GM20431 (cell line): ENCODE measurements around the gene GJD2.

Experiments
- in situ Hi-C: fragments of 300-500 bp; cut with MseI, MboI; formaldehyde crosslinking; loops from one replicate; pipeline ENCODE4 v1.15.0; 2020; ENCODE audit warnings: low sequenced_read_pairs; ENCODE audit not compliant: unreplicated experiment

GJD2 gene

DNA sequence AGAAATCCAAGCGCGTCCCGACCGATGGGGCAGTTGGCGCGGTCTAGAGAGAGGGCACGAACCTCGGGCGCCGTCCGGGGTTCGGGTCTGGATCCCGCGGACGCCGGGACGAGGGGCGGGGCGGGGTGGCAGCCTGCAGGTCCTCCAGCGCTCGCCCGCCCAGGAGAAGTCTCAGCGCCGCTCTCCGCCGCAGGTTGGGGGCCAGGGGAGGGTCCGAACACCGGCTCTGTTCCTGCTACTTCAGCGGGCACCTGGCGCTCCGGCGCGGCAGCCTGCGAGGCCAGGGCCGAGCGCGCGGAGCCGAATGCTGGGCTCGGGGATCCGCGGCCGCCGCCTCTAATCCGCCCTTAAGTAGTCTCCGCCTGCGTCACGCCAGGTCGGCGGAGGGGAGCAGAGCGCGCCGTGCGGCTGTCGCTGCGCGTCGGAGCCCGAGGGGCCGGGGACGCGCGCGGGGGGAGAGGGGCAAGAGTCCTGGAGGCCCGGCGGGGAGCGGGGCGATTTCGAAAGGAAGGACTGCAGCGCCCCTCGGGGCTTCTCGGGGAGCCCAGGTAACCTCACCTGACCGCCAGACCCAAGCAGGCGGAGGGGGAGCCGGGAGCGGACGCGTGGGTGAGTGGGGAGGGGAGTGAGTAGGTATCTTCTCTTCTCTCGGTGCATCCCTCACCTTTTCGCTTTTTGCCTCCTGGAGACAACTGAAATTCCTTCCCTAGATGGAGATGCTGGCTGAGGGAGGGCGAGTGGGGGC is at the start of gene GJD2:
TSS of gene GJD2 (minus strand) at position 325 of the 745 bp plus-strand sequence. CDS start 510 bp downstream, outside the sequence.
- in situ Hi-C loops, result no loop called here

DNA sequence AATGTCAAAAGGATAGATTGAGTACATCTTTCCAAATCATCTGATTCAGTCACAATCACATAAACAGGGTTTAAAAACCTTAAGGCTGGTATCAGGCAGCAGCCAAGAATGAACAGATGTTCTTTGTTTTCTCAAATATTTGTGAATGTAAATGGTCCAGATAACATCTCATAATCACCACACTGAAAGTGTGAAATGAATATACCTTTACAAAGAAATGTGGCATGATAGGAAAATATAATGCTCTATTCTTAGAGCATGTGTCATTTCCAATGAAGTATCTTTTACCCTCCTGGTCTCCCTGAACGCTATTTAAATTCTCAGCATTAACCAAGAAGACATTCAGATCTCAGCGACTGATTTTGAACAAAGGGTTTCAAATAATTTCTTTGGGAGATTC is 49.3 kb upstream of the GJD2 start:
- in situ Hi-C loops, result no loop called here

DNA sequence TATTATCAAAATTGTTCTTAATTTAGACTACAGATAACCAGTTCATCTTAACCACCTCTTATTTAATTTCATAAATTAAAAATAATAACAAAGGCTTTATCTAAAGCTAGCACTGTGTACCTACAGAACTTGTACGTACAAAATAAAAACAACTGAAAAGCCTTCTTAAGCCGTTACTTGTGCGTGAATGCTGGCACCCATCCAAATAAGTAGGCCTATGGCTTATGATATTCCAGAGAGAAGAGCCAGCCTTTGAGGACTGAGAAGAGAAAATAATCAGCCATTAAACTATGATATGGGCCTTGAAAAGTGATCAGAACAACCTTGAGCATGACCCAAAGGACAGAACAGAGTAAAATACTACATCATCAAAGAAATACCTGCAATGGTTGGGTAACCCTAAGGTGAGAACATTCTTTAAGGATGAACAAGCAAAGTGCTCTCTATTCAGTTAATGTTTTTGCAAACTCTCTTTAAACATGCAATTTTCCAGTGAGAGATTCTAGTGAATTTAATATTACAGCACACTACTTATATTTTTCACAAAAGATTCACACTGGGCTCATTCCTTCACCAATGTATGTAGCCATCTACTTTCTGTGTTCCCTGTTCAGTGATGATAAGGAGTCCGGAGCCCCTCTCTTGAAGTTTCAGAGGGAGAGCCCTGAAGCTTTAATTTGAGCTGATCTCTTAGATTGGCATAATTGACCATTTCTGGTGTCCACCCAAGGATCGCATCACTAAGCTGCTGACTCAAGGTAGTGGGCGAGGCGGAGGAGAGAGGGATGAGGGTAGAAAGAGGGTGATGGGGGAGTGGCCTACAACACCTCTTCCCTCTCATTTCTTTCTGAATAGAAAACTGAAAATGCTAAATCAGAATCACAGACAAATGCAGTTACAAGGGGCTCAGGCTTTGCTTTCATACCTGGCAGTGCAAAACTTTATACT is 48.3 kb upstream of the GJD2 start:
- in situ Hi-C loops, result no loop called here

DNA sequence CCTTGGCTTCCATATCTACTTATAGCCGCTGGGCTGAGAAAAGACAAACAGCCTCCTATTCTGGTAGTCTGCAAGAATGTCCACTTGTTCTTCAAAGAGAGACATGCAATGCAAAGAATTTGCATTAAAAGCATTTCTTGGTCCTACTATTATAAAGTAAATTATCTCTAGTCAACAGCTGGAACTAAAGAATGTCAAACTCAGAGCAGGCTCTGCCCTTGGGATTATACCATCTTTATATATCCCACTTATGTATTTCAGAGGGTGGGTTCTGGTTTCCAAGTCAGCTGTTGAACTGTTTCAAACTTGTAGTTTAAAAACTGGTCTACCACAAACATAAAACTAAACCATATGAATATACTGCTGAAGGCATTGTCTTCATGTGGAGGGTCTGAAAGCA is 47.6 kb upstream of the GJD2 start:
- in situ Hi-C loops, result no loop called here

DNA sequence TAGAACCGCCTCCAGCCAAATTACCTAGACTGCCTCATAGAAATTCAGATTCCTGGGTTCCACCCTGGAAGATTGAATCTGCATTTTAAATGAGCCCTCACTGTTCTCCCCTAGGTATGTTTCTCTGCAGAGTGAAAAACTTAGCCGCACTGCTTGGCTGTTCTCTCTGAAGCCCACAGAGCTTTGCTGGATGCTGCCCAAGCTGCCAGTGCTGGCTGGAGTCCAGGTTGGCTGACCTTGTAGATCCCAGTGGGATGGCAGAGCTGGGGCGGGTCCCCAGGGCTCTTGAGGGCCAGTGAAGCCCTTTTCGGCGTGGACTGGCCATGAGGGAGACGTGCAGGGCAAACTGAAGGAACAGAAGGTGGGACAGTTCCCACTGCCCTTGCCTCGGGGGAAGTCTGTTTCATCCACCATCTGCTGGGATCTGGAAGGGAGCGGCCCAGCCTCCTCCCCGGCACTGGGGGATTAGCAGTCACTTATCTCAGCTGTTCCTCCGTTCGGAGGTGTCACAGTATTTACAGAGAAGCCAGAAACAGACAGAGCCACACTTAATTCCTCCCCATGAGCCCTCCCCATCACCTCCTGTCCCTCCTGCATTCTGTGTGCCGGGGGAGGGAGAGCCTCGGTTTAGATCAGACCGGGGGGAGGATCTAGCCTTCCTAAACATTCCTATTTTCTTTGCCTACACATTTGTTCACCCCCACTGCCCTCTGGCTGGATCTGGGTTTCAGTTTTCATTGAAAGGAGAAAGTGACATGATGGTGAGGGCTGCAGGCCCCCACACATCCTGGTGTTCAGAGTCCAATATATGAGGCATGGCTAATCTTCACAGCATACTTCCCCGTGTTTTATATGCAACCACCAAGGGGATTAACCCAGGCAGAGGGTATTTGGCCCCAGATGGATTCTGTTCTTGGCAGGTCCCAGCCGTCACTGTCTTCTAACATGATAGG is 44.6 kb upstream of the GJD2 start:
- in situ Hi-C loops, result no loop called here

DNA sequence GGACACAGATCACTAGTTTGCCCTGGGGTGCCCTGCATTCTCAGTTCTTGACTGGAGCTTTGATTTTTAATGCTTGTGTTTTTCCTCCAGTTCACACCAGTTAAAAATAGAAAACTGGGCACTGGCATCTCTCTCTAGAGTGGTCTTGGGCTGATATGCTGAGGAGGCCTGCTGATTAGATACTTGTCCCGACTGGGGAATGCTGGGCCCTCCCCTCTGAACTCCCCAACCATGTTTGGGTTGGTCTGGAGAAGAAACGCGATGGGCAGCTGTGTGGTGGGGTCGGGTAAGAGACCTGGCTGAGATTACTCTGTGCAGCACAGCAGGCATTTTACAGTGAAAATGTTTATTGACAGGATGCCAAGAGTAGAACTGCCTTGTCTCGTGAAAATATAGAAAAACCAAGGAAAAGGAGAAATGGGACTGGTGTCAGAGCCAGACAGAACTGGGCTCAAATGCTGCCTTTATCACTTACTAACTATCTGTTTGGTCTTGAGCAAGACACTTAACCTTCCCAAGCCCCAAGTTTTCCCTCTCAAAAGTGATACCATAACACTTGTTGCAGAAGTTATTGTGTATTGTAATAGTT is 42.1 kb upstream of the GJD2 start:
- in situ Hi-C loops, result no loop called here

DNA sequence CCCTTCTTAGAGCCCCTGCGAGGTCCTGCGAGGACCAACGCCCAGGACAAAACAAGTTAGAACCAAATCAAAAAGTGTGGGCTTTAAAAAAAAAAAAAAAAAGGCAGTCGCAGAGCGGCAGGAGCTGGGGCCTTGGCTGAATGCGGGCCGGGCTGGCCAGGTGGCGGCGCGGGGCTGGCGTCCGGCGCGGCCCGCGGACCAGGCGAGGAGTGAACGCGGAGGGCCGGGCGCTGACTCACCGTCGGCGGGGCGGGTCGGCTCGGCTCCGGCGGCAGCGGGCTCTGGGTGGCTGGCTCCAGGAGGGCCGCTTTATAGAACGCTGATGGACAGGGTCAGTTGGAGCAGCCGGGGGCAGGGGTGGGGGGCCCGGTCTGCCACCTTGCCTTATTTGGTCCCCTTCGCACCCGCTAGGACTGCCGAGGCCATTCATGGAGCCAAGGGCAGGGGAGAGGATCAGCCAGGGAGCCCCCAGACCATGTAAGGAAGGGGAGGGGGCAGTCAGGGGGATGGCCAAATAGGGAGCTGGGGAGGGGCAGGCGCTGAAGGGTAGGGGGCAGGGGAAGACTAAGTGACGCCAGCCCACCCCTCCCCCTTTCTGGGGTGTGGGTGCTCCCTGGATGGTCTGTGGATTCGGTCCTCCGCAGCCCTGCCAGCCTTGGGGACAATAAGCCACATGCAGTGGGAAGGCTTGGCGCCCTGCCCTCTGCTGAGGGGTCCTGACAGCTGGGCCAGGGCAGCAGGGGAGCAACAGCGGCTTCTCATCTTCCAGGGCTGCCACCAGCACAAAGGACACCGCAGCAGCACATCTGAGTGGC is 40.7 kb upstream of the GJD2 start, which contains the start of gene ACTC1:
TSS of gene ACTC1 (minus strand) at position 283 of the 815 bp plus-strand sequence. CDS start 741 bp downstream, outside the sequence.
- in situ Hi-C loops, result no loop called here

DNA sequence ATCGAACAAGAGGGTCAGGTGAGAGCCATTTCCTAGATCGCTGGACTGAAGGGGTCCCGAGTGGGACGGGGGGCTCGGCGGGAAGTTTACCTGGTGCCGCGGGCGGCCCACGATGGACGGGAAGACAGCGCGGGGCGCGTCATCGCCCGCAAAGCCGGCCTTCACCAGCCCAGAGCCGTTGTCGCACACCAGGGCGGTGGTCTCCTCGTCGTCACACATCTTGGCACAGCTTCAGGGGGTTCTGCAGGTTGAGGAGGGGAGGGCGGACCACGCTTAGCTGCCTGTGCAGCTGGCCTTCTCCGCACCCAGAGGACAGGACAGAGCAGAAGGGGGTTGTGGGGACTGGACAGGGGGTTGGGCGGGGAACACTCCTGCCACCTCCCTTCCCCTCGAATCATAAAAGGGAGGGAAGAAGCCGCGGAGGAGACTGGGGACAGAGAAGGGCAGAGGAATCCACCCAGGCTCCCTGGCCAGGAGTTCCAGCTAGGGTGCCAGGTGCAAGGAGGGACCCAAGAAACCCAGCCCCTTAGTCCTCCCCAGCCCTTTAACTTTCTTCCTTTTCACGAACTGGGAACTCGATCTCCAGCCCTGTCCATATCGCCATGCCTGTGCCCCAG is 39.9 kb upstream of the GJD2 start:
- in situ Hi-C loops, result no loop called here

DNA sequence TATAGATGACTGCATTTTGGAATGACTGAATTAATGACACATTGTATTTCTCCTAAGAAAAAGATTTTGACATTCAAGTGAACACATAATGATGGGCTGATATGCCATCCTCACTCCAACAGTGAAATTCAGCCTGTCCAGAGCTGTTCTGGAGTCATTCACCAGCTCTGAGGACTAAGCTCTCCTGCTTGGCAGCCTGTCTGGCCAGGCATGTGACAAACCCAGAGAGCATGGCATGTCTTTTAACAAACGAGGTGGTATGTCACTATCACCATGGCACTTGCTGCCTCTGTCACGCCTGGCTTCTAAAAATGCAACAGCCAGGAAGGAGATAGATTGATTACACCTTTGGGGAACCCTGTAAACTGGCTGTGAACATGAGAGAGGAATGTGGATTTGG is 39.1 kb upstream of the GJD2 start:
- in situ Hi-C loops, result no loop called here

DNA sequence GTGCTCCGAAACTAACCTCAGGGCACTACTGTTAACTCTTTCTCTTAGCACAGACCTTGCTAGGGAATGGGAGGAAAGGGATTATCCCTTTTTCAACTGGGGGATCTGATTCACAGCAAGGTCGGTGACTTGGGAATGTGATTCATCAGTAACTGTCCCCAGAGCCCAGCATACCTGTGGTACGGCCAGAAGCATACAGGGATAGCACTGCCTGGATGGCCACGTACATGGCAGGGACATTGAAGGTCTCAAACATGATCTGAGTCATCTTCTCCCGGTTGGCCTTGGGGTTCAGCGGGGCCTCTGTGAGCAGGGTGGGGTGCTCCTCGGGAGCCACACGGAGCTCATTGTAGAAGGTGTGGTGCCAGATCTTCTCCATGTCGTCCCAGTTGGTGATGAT is 38.3 kb upstream of the GJD2 start:
- in situ Hi-C loops, result no loop called here

DNA sequence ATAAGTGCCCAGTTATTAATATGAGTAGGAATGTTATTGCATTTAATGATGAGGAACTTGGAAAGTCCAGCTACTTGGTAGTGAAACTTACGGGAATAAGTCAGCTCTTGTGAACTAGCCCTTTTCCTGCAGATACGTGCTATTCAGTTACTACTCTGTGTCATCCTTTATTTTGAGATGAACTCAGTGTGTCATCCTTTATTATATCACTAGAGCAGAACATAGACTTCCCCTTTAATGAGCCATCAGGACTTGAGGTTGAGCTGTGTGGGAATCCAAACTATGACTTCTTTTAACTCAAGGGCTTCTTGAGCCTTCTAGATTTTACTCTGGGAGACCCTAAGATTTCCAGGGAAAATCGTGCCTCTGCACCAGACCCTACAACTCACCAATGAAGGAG is 36.9 kb upstream of the GJD2 start:
- in situ Hi-C loops, result no loop called here

DNA sequence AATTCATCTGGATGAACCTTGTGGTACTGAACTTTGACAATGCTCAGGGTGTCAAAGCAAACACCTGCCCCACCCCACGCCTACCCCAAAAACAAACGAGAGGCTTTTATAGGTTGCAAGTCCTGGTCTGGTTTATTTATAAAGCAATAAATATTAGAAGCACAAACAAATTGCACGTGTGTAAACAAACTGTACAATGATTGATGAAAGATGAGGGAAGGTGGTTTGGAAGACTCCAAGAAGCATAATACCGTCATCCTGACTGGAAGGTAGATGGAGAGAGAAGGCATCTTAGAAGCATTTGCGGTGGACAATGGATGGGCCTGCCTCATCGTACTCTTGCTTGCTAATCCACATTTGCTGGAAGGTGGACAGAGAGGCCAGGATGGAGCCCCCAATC is 35.3 kb upstream of the GJD2 start:
- in situ Hi-C loops, result no loop called here

DNA sequence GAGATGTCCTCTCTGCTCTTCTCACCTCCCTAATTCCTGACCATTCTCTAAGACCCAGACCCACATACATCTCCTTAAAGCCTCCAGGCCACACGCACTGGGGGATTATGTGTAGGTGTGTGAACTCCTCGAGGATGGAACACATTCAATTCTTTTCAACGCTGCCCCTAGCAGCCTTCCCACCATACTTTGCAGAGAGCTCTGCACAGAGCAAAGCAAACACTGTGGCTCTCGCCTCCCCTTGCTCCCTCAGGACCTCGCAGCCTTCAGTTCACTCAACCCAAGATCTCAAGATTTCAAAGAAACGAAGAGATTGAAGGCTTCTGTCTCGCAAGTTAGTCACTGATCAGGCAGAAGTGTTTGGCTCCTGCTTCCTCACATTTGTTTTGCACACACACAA is 34.5 kb upstream of the GJD2 start:
- in situ Hi-C loops, result no loop called here

DNA sequence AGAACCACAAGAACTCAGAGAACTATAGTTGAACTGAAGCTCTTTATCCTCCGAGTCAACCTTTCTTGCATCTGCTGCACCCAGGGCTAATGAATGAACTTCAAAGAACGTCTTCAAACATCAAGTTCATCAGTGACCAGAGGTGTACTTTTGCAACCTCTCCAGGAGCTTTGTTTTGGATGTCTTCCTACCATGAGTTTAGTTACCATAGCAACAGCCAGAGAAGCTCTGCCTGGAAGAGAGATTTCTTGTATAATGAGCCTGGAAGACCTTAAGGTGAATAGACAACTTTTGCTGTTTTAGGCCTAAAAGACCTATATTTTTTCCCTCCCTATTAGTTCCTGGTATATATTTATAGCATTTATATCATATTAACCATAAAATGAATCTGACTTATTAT is 31.4 kb upstream of the GJD2 start:
- in situ Hi-C loops, result no loop called here

DNA sequence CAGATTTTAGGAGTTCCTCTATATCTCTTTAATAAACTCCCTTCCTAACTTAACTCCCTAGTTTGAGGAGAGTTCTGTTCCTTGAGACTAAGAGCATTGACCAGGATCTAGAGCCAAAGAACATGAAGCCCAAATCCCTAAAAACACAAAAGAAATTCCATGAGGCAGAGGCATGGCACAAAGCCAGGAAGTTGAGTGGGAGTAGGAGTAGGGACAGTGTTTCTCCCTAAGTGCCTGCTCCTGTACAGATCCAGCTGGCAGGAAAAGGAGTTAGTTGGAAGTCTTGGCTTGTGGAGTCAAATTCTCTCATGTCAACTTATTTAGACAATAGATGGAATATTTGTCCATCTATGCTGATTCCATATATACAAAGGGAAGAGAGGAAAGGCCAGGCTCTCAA is 29.2 kb upstream of the GJD2 start:
- in situ Hi-C loops, result no loop called here

DNA sequence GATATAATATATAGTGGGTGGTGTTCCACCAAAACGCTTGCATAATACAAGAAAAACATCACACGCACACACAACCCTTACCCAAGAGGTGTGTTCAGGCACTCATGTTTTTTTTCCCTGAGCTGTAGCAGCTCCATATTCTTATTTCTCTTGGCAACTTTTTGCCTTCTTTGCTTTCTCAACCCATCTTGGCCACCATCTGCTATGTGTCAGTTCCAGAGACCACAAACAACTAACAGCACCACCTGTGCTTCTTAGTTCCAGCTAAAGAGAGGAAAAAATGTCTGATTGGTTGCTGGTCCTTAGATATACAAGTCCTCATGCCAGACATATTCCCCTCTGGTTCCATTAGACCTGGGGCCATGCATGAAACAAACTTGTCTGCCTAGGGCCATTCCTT is 28.6 kb upstream of the GJD2 start:
- in situ Hi-C loops, result no loop called here

DNA sequence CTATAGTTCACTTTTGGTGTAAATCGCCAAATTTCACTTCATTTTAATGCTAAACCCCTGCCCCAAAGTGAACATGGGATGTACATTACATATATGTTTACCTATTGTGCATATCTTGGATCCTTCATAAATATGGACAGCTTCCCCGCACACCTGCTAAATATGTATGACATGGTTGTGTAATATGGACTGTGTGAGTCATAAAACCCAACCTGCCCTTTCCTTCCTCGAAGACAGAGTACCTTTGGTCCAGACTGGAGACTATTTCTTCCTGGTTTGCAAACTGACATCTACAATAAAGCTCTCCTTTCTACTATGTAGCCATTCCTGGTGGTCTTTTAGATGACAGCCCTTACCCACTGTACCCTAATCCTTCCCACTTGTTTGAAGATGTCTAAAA is 28.1 kb upstream of the GJD2 start:
- in situ Hi-C loops, result no loop called here

DNA sequence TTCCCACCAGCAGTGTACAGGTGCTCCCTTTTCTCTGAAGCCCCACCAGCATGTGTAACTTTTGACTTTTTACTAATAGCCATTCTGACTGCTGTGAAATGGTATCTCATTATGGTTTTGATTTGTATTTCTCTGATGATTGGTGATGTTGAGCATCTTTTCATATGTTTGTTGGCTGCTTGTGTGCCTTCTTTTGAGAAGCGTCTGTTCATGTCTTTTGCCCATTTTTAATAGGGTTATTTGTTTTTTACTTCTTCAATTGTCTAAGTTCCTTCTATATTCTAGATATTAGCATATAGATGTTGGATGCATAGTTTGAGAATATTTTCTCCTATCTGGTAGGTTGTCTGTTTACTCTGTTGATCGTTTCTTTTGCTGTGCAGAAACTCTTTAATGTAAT is 25.9 kb upstream of the GJD2 start:
- in situ Hi-C loops, result no loop called here
